ENCODE measurements around the gene CSTF3.

Gene CSTF3

DNA sequence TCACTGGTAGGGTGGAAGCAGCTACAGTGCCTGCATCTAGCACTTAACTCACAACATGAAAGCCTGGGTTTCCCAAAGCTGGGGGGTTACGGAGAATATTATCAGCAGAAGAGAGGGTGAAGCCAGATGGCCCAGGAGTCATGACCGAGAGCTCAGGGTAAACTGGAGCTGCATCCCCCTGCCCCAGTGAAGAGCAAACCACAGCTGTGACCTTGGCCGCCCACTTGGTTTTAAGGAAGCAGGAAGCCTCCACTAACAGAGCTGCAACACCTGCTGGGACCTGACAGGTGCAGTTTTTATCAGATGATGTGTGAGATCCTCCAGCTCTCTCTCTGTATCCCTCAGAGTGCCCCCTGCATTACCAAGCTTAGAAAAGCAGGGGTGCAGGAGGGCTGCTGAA is 101.0 kb downstream of the CSTF3 start:
- H3K27me3 ChIP-seq (ENCODE audit: insufficient read depth, low read depth): no peaks in the 10 kb centered on the region
- H3K27ac ChIP-seq: no peak overlapping the region
- H3K4me3 ChIP-seq (IDR thresholded peaks at IDR 0.05; ENCODE audit: insufficient read depth, low read depth, low read length): no peak overlapping the region
- TF ChIP-seq CTCF (conservative IDR thresholded peaks at IDR 0.05; ENCODE audit: low read depth, low read length): no peak
- H3K4me2 ChIP-seq: no peak overlapping the region
- no peaks in the 10 kb centered on the region for H3K79me2 ChIP-seq (ENCODE audit: insufficient read depth, low read depth)
- H3K9ac ChIP-seq: no peak overlapping the region
- H3K4me1 ChIP-seq (ENCODE audit: low read depth, poor library complexity, severe bottlenecking): peaks cover 15% of the 10 kb centered on the region
- H2AFZ ChIP-seq (ENCODE audit: low read depth): no peak overlapping the region
- H3K36me3 ChIP-seq (ENCODE audit: insufficient read depth): no peaks in the 10 kb centered on the region
- no peaks in the 10 kb centered on the region for H4K20me1 ChIP-seq (ENCODE audit: insufficient read depth)

DNA sequence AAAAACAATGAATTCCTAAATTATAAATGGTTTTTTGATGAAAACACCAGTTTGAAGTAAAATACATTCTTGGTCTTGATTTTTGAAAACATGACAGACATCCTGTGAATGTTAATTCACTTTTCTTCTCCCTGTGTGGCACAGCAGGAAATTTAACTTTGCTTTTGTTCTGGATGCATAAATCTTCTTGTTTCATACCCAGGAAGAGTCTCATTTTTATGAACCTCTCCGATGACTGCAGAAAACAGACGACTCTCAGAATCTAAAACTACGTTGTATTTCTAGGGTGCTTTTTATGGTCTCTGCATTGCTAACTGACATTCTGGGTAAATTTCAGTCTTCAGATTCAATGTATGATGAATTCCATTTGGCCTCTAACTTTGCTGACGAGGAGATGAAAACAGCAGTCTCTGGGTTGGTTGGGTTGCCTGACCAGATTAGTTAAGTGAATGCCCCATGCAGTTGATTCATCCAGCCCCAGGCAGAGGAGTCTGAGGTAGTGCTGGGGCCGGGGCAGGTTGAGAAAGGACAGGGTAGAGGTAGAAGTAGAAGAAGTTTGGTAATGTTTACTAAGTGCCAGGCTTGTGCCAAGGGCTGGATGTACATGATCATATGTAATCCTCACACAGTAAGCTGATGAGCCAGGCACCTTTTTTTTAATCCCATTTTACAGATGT is 101.8 kb downstream of the CSTF3 start:
- H3K4me3 ChIP-seq (IDR thresholded peaks at IDR 0.05; ENCODE audit: insufficient read depth, low read depth, low read length): no peak overlapping the region
- no peaks in the 10 kb centered on the region for H3K36me3 ChIP-seq (ENCODE audit: insufficient read depth)
- no peak for TF ChIP-seq CTCF (conservative IDR thresholded peaks at IDR 0.05; ENCODE audit: low read depth, low read length)
- no peaks in the 10 kb centered on the region for H3K27me3 ChIP-seq (ENCODE audit: insufficient read depth, low read depth)
- H3K79me2 ChIP-seq (ENCODE audit: insufficient read depth, low read depth): no peaks in the 10 kb centered on the region
- no peak overlapping the region for H2AFZ ChIP-seq (ENCODE audit: low read depth)
- no peak overlapping the region for H3K27ac ChIP-seq
- H3K9ac ChIP-seq: no peak overlapping the region
- H3K4me2 ChIP-seq: no peak overlapping the region
- H4K20me1 ChIP-seq (ENCODE audit: insufficient read depth): no peaks in the 10 kb centered on the region
- H3K4me1 ChIP-seq (ENCODE audit: low read depth, poor library complexity, severe bottlenecking): peaks cover 11% of the 10 kb centered on the region

DNA sequence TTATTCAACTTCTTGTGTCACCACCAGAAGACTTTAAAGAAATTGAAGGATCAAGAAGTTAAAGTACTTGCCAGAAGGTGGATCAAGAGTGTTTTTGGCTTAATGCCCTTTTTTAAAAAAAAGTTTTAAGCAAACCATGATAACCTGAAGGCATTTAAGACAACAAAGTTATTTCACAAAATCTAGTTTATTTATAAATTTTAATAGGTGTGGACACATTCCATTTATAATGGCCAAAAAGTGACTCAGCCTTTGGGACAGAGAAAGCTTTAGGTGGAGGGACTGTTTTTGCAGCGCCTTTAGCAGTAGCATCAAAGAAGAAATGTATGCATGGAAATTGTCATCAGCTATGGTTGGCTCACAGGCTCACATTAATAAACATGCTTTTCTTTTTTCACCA is 104.0 kb downstream of the CSTF3 start:
- H3K27me3 ChIP-seq (ENCODE audit: insufficient read depth, low read depth): no peaks in the 10 kb centered on the region
- H3K9ac ChIP-seq: no peak overlapping the region
- H3K27ac ChIP-seq: no peak overlapping the region
- no peak overlapping the region for H2AFZ ChIP-seq (ENCODE audit: low read depth)
- no peaks in the 10 kb centered on the region for H3K4me1 ChIP-seq (ENCODE audit: low read depth, poor library complexity, severe bottlenecking)
- no peaks in the 10 kb centered on the region for H4K20me1 ChIP-seq (ENCODE audit: insufficient read depth)
- no peak for TF ChIP-seq CTCF (conservative IDR thresholded peaks at IDR 0.05; ENCODE audit: low read depth, low read length)
- no peaks in the 10 kb centered on the region for H3K36me3 ChIP-seq (ENCODE audit: insufficient read depth)
- H3K4me3 ChIP-seq (IDR thresholded peaks at IDR 0.05; ENCODE audit: insufficient read depth, low read depth, low read length): no peak overlapping the region
- H3K4me2 ChIP-seq: no peak overlapping the region
- H3K79me2 ChIP-seq (ENCODE audit: insufficient read depth, low read depth): no peaks in the 10 kb centered on the region

- no peaks in the 10 kb centered on the region for H3K27me3 ChIP-seq (ENCODE audit: insufficient read depth, low read depth)
- H3K4me3 ChIP-seq (IDR thresholded peaks at IDR 0.05; ENCODE audit: insufficient read depth, low read depth, low read length): no peak overlapping the region
These were observed 105.9 kb downstream of the CSTF3 start for GRCh38 chr11:33055375-33055774.

More at GRCh38 chr11:33055375-33055774, 105.9 kb downstream of the CSTF3 start:
- no peak overlapping the region for H2AFZ ChIP-seq (ENCODE audit: low read depth)
- H3K4me1 ChIP-seq (ENCODE audit: low read depth, poor library complexity, severe bottlenecking): no peaks in the 10 kb centered on the region
- H4K20me1 ChIP-seq (ENCODE audit: insufficient read depth): no peaks in the 10 kb centered on the region
- no peak overlapping the region for H3K27ac ChIP-seq
- H3K36me3 ChIP-seq (ENCODE audit: insufficient read depth): no peaks in the 10 kb centered on the region
- no peaks in the 10 kb centered on the region for H3K79me2 ChIP-seq (ENCODE audit: insufficient read depth, low read depth)
- H3K9ac ChIP-seq: no peak overlapping the region
- TF ChIP-seq CTCF (conservative IDR thresholded peaks at IDR 0.05; ENCODE audit: low read depth, low read length): no peak
- H3K4me2 ChIP-seq: no peak overlapping the region
